ENCODE results near the gene SMOC2.

DNA sequence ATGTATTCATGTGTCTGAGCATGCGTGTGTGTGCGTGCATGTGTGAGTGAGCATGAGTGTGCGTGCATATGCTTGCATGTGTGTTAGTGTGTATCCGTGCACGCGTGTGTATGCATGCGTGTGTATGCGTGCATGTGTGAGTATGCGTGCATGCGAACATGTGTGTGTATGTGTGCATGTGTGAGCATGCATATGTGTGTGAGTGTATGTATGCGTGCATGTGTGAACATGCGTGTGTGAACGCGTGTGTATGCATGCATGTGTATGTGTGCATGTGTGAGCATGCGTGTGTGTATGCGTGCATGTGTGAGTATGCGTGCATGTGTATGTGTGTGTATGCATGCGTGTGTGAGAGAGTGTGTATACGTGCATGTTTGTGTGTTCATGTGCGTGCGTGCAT is 77.9 kb downstream of the SMOC2 start:
- no peak for TF ChIP-seq EZH2 (IDR thresholded peaks at IDR 0.05; ENCODE audit: borderline replicate concordance, insufficient read depth, low read depth, low read length, poor library complexity, severe bottlenecking)
- no peak for TF ChIP-seq CTCF (IDR thresholded peaks at IDR 0.05)

All from B cell (primary cell).